GM12891 (cell line): ENCODE data around the gene CARF.
"Not testable (repeated sequence)": the region's sequence is repeated elsewhere in the genome, so short reads cannot be mapped to it uniquely, and the experiment has no call there.

Experiments used
- PAX5 ChIP-seq: IDR thresholded peaks from 2 replicates; pipeline ENCODE4 v1.6.1; 2011; ENCODE audit warnings: low read length, moderate library complexity, mild to moderate bottlenecking; ENCODE audit not compliant: insufficient read depth, severe bottlenecking
- POLR2A ChIP-seq: IDR thresholded peaks from 2 replicates; pipeline ENCODE4 v1.6.1; 2011; ENCODE audit warnings: low read depth, low read length, control low read depth
- POLR2AphosphoS5 ChIP-seq: IDR thresholded peaks from 2 replicates; pipeline ENCODE4 v1.6.1; 2011; ENCODE audit warnings: low read depth, low read length, control low read depth
- SPI1 ChIP-seq: IDR thresholded peaks from 2 replicates; pipeline ENCODE4 v1.6.1; 2011; ENCODE audit warnings: low read depth, low read length, control low read depth
- TAF1 ChIP-seq: IDR thresholded peaks from 2 replicates; pipeline ENCODE4 v1.6.1; 2011; ENCODE audit warnings: low read depth, low read length, control low read depth

- TF ChIP-seq TAF1, POLR2A, POLR2AphosphoS5, SPI1, PAX5: not testable (repeated sequence)
Measured at GRCh38 chr2:202949333-202949732, 37.3 kb downstream of the CARF start.
